Neutrophil (primary cell): ENCODE measurements around the gene WDR88.
"Not testable (repeated sequence)": the region's sequence is repeated elsewhere in the genome, so short reads cannot be mapped to it uniquely, and the experiment has no call there.

Experiments
- H3K27ac ChIP-seq: fragments of 200-600 bp; sonication (generic); 2 replicates; pipeline ENCODE4 v1.5.1; 2016; ENCODE audit warnings: mild to moderate bottlenecking, moderate library complexity
- H3K27me3 ChIP-seq: fragments of 200-600 bp; sonication (generic); 2 replicates; pipeline ENCODE4 v1.6.0; 2016; ENCODE audit warnings: mild to moderate bottlenecking
- H3K36me3 ChIP-seq: fragments of 200-600 bp; sonication (generic); 2 replicates; pipeline ENCODE4 v1.5.1; 2017
- H3K4me1 ChIP-seq, 2 experiments: fragments of 200-600 bp in 1 of 2; sonication (generic) in 1 of 2; 1 replicate in 1 of 2; 2 replicates in 1 of 2; pipeline versions ENCODE4 v1.5.1 to v1.6.1; 2013 to 2016; ENCODE audit warnings: low read depth in 1 of 2, low read length in 1 of 2, mild to moderate bottlenecking in 1 of 2, moderate library complexity in 1 of 2; ENCODE audit not compliant: control insufficient read depth in 1 of 2, insufficient read depth in 1 of 2
- H3K4me3 ChIP-seq, 2 experiments: fragments of 200-600 bp in 1 of 2; sonication (generic) in 1 of 2; 1 replicate in 1 of 2; 2 replicates in 1 of 2; pipeline ENCODE4 v1.5.1; 2013 to 2016; ENCODE audit warnings: low read depth in 1 of 2, low read length in 1 of 2, mild to moderate bottlenecking in 1 of 2, moderate library complexity in 1 of 2
- H3K9me3 ChIP-seq: fragments of 200-600 bp; sonication (generic); 2 replicates; pipeline ENCODE4 v1.5.1; 2016
- TF ChIP-seq, protein P1 (sequence below): fragments of 200-600 bp; sonication (generic); IDR thresholded peaks from 2 replicates; pipeline ENCODE4 v1.5.1; 2016; ENCODE audit warnings: antibody characterized with exemption

WDR88 gene

GRCh38 chr19:33208904-33209849 is 77.3 kb downstream of the WDR88 start:
- no peaks in the 10 kb centered on the region for H3K27me3 ChIP-seq
- H3K4me1 ChIP-seq: no peaks in the 10 kb centered on the region
- peaks cover 42% of the 10 kb centered on the region for H3K36me3 ChIP-seq
- TF ChIP-seq, protein P1, sequence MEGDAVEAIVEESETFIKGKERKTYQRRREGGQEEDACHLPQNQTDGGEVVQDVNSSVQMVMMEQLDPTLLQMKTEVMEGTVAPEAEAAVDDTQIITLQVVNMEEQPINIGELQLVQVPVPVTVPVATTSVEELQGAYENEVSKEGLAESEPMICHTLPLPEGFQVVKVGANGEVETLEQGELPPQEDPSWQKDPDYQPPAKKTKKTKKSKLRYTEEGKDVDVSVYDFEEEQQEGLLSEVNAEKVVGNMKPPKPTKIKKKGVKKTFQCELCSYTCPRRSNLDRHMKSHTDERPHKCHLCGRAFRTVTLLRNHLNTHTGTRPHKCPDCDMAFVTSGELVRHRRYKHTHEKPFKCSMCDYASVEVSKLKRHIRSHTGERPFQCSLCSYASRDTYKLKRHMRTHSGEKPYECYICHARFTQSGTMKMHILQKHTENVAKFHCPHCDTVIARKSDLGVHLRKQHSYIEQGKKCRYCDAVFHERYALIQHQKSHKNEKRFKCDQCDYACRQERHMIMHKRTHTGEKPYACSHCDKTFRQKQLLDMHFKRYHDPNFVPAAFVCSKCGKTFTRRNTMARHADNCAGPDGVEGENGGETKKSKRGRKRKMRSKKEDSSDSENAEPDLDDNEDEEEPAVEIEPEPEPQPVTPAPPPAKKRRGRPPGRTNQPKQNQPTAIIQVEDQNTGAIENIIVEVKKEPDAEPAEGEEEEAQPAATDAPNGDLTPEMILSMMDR: no peak
- H3K27ac ChIP-seq: no peak overlapping the region
- no peak overlapping the region for H3K4me3 ChIP-seq
- no peaks in the 10 kb centered on the region for H3K9me3 ChIP-seq

DNA sequence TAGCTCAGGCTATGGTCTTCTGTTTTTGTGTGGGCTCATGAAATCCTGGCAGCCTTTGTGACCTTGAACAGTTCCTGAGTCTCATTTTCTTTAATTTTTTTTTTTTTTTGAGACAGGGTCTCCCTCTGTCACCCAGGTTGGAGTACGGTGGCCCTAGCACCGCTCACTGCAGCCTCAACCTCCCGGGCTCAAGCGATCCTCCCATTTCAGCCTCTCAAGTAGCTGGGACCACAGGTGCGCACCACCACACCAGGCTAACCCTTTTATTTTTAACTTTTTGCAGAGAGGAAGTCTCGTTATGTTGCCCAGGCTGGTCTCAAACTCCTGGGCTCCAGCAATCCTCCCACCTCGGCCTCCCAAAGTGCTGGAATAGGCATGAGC is 77.9 kb downstream of the WDR88 start:
- H3K27ac ChIP-seq, H3K27me3 ChIP-seq, H3K9me3 ChIP-seq, H3K4me1 ChIP-seq, H3K4me3 ChIP-seq: not testable (repeated sequence)
- peaks cover 35% of the 10 kb centered on the region for H3K36me3 ChIP-seq

- H3K4me3 ChIP-seq: no peak overlapping the region
- peaks cover 5 to 6% of the 10 kb centered on the region in 2 experiments for H3K4me1 ChIP-seq
- H3K27me3 ChIP-seq: no peaks in the 10 kb centered on the region
- TF ChIP-seq, protein P1: no peak
- H3K27ac ChIP-seq: no peak overlapping the region
- H3K9me3 ChIP-seq: no peaks in the 10 kb centered on the region
- peaks cover 29% of the 10 kb centered on the region for H3K36me3 ChIP-seq
Observed at GRCh38 chr19:33210266-33210940, 78.5 kb downstream of the WDR88 start.

- TF ChIP-seq, protein P1: no peak
- Histone ChIP-seq H3K9me3 (no peaks in the 10 kb centered on the region), H3K4me3 (no peak overlapping the region), H3K27ac (no peak overlapping the region), H3K27me3 (no peaks in the 10 kb centered on the region), H3K36me3 (peaks cover 14% of the 10 kb centered on the region), H3K4me1 (peaks cover 9 to 10% of the 10 kb centered on the region in 2 experiments)
Observed at GRCh38 chr19:33211794-33212435, 80.0 kb downstream of the WDR88 start.

DNA sequence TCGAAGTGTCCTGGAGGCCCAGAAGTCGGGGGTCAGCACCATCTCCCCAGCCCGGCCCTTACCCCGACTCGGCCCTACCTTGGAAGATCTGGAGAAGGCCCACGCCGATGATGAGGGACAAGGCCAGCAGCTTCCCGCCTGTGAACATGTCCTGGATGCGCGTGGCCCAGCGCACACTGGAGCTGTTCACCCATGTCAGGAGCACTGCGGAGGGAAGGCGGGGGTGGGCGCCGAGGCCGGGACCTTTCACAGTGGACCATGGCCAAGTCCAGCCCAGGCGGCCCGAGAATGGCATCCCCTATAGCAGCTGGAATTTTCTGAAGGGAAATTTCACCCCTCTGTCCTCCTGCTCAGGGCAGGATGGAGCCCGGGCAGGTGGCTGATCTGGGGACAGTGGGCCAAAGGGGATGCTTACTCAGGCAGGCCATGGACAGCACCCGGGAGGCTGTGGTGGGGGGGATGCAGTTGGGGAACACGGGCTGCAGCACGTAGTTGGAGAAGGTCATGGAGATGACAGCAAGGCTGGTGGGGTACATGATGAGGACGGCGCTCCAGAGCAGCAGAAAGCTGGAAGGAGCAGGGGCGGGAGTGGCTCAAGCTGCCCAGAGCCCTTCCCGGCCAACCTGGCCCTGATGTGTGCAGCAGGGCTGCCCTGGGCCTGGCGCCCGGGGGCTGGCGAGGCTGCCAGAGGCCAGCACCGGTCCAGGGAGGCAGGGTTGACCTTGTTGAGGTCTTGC is 80.7 kb downstream of the WDR88 start:
- Histone ChIP-seq H3K27ac (no peak overlapping the region), H3K4me3 (no peak overlapping the region), H3K4me1 (peaks cover 9 to 10% of the 10 kb centered on the region in 2 experiments), H3K27me3 (no peaks in the 10 kb centered on the region), H3K9me3 (no peaks in the 10 kb centered on the region), H3K36me3 (peaks cover 7% of the 10 kb centered on the region)
- TF ChIP-seq, protein P1: no peak
